GM12874 (cell line): ENCODE data around the gene MYCBPAP.

ENCODE experiments used
- CTCF ChIP-seq: IDR thresholded peaks from 2 replicates; pipeline ENCODE4 v1.5.1; 2011; ENCODE audit warnings: low read depth, mild to moderate bottlenecking, control low read depth, low read length, moderate library complexity; ENCODE audit not compliant: insufficient read depth

MYCBPAP gene

GRCh38 chr17:50519141-50519834 is 11.0 kb downstream of the MYCBPAP start:
- TF ChIP-seq CTCF: no peak

GRCh38 chr17:50520483-50520882 is 12.2 kb downstream of the MYCBPAP start:
- no peak for TF ChIP-seq CTCF

DNA sequence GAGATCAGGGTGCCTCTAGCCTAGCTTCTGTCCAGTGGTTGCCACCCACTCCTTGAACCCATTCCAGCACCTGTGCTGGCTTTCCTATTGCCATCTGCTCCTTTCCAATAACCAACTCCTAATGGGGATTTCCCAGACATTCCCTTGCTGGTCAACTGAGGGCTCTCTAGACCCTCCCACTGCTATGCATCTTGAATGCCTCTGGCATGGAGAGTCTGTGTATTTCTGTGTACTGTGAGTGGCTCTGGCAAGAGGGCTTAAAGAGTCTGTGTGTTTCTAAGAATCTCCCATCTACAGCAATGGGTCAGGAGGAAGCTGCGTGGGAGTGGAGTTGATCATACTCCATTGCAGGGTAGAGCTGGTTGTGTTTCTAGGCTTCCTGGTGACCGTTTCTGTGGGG is 13.3 kb downstream of the MYCBPAP start:
- TF ChIP-seq CTCF: no peak

GRCh38 chr17:50522766-50523165 is 14.5 kb downstream of the MYCBPAP start:
- no peak for TF ChIP-seq CTCF

- no peak for TF ChIP-seq CTCF
Measured at GRCh38 chr17:50523208-50523607, 15.0 kb downstream of the MYCBPAP start.

GRCh38 chr17:50524838-50525237 is 16.6 kb downstream of the MYCBPAP start:
- TF ChIP-seq CTCF: no peak

DNA sequence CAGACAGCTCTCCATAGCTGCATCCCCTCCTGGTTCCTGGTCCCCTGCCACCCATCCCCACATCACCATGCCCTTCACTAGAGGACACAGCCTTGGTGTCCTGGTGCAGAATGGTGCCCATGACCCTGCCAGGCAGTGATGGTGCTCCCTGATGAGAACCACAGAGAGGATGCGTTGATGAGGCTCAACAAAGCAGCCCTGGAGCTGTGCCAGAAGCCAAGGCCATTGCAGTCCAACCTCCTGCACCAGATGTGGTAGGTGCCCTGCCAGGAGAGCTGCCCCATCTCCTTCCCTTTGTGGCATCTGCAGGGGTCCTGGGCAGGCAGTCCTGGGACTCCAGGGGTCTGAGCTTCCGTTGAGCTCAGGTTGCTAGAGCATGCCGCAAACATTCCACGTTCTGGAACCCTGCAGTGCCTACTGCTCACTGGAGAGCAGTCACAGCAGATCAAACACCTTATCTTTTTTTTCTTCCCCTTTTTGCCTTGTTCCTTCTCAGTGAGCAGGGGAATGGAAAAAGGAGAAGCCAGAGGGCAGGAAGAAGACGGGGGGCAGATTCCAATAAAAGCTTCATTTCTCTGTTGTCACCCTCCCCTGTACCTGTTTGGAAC is 19.0 kb downstream of the MYCBPAP start:
- no peak for TF ChIP-seq CTCF
